HCT116 (cell line): ENCODE data around the gene DDX28.

Experiments
- EZH2 ChIP-seq: fragments of 200-600 bp; sonication (generic); IDR thresholded peaks from 2 replicates; pipeline ENCODE4 v1.6.1; 2017; ENCODE audit warnings: antibody characterized with exemption, mixed run types
- EZH2phosphoT487 ChIP-seq: fragments of 200-600 bp; IDR thresholded peaks from 2 replicates; pipeline ENCODE4 v1.6.1; 2018; ENCODE audit warnings: antibody characterized with exemption, borderline replicate concordance
- POLR2A ChIP-seq: IDR thresholded peaks from 2 replicates; pipeline ENCODE4 v1.7.0; 2011; ENCODE audit warnings: borderline replicate concordance; ENCODE audit not compliant: insufficient read depth, insufficient read length; ENCODE audit errors: extremely low read depth
- ZFX ChIP-seq: fragments of 450-650 bp; IDR thresholded peaks from 2 replicates; pipeline ENCODE4 v1.6.1; 2017
- TF ChIP-seq, protein P1 (sequence below), 3 experiments: fragments of 200-600 bp in 1 of 3; sonication (generic) in 1 of 3; IDR thresholded peaks in 2 of 3; conservative IDR thresholded peaks in 1 of 3; 2 replicates each; pipeline ENCODE4 v1.5.1; 2012 to 2017; ENCODE audit warnings: low read depth in 2 of 3, low read length in 2 of 3, antibody characterized with exemption in 1 of 3, borderline replicate concordance in 1 of 3, control low read depth in 1 of 3, mild to moderate bottlenecking in 1 of 3, mixed read lengths in 1 of 3, mixed run types in 1 of 3, moderate library complexity in 1 of 3; ENCODE audit not compliant: insufficient read depth in 1 of 3

DNA sequence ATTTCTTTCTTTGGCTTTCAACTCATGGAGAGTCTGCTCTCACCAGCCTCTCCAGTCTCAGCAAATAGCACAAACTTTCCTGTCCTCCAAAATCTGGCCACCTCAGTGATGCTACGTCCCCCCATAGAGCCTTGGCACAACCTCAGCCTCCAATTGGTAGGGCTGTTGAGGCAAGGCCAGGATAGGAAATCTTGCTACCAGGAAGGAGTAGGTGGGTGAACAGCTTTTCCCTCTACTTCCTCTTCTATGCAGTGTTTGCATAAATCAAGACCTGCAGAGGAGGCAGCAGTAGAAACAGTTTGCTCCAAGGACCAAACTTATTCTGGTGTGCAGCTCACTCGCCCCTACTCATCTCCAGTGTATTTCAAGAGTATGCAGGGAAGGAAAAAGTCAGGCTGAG is 23.0 kb downstream of the DDX28 start:
- TF ChIP-seq, protein P1, sequence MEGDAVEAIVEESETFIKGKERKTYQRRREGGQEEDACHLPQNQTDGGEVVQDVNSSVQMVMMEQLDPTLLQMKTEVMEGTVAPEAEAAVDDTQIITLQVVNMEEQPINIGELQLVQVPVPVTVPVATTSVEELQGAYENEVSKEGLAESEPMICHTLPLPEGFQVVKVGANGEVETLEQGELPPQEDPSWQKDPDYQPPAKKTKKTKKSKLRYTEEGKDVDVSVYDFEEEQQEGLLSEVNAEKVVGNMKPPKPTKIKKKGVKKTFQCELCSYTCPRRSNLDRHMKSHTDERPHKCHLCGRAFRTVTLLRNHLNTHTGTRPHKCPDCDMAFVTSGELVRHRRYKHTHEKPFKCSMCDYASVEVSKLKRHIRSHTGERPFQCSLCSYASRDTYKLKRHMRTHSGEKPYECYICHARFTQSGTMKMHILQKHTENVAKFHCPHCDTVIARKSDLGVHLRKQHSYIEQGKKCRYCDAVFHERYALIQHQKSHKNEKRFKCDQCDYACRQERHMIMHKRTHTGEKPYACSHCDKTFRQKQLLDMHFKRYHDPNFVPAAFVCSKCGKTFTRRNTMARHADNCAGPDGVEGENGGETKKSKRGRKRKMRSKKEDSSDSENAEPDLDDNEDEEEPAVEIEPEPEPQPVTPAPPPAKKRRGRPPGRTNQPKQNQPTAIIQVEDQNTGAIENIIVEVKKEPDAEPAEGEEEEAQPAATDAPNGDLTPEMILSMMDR (IDR thresholded peaks at IDR 0.05 in 2 of 3, conservative IDR thresholded peaks at IDR 0.05 in 1 of 3; ENCODE audit: borderline replicate concordance in 1 of 3, insufficient read depth in 1 of 3, low read depth in 2 of 3, low read length in 2 of 3) = no peak
- TF ChIP-seq ZFX (no peak), EZH2 (no peak), EZH2phosphoT487 (no peak), POLR2A (no peak)
